Muscle of leg (tissue), 11 donors: Measurements from ENCODE around the gene PTPRT. TPM values are rescaled to one million over a fixed set of nuclear protein-coding genes. Genes with fewer than 3 reads are reported as not detected.

Experiments used
- DNase-seq: peaks from one replicate; pipeline ENCODE4 v3.0.0; 2013
- H3K27ac ChIP-seq: one replicate; pipeline ENCODE4 v1.5.1; 2013; ENCODE audit warnings: mild to moderate bottlenecking, low read length, control low read depth
- H3K27me3 ChIP-seq: one replicate; pipeline ENCODE4 v1.6.1; 2013; ENCODE audit warnings: low read length; ENCODE audit not compliant: control insufficient read depth, insufficient read depth
- H3K36me3 ChIP-seq: one replicate; pipeline ENCODE4 v1.6.1; 2013; ENCODE audit warnings: low read length; ENCODE audit not compliant: control insufficient read depth, insufficient read depth
- H3K4me1 ChIP-seq: one replicate; pipeline ENCODE4 v1.6.1; 2013; ENCODE audit warnings: low read length; ENCODE audit not compliant: control insufficient read depth, insufficient read depth
- H3K4me3 ChIP-seq: one replicate; pipeline ENCODE4 v1.5.1; 2013; ENCODE audit warnings: low read length, control low read depth
- H3K9me3 ChIP-seq: replicated peaks from 2 replicates; pipeline ENCODE4 v1.6.1; 2013; ENCODE audit warnings: low read depth, low read length; ENCODE audit not compliant: control insufficient read depth
- WGBS: methylation state at CpG from one replicate; pipeline ENCODE4 v1.1.5; 2013; ENCODE audit warnings: missing lambda C conversion rate; ENCODE audit not compliant: insufficient coverage; 5-methylcytosine and 5-hydroxymethylcytosine counted together
- polyA plus RNA-seq, 8 donors: library from polyadenylated mRNA; unstranded; fragments of 120-200 nt; gene quantifications; one replicate each; pipeline versions ENCODE4 v1.2.1 to v1.2.3, GENCODE V29; 2013; ENCODE audit warnings: inconsistent platforms in 1 of 8, low replicate concordance in 1 of 8; ENCODE audit not compliant: insufficient read length in 8 of 8, insufficient read depth in 1 of 8
- total RNA-seq: library from RNA; stranded (reverse); fragments of 120-200 nt; gene quantifications from one replicate; pipeline ENCODE4 v1.2.4, GENCODE V29; 2013

PTPRT gene
- total and polyA plus RNA-seq, 9 donors = 0.10 to 0.94 (median 0.51) TPM

DNA sequence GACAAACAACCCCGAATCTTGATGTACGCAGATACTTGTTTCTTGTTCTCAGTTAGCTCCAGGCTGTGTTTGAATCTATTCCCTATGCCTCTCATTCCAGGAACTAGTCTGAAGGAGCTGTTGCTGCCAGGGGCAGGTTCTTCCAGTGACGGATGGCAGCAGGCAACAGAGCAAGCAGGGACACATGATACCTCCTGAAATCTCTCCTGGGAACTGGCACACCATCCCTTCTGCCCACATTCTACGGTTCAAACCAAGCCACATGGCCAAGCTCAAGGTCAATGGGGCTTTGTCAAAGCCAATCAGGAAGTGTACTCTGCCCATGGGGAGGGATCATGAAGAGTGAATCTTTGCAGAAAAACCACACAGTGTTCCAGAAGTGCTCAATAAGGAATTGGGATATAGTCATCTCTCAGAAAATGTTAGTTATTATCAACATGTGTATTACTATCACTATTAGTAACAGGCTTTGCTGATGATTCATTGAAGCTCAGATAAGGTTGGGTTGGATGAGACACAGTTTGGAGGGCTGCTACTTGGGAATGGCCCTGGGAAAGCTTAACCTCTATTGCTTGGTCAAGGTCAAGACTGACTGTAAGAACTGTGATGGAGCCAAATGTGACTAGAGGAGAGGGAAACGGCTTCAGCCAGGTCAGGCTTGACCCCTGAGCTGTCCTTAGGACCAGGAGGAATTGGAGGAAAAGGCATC lies 454.9 kb downstream of the PTPRT start:
- H3K4me3 ChIP-seq = no peak overlapping the region
- no peaks in the 10 kb centered on the region for H3K36me3 ChIP-seq
- WGBS = 64% methylated on average over 3 of the region's 5 CpGs
- H3K4me1 ChIP-seq = peaks cover under 1% of the 10 kb centered on the region
- no peaks in the 10 kb centered on the region for H3K9me3 ChIP-seq
- peak; percentile 16 for DNase-seq
- H3K27me3 ChIP-seq = no peaks in the 10 kb centered on the region
- no peak overlapping the region for H3K27ac ChIP-seq

DNA sequence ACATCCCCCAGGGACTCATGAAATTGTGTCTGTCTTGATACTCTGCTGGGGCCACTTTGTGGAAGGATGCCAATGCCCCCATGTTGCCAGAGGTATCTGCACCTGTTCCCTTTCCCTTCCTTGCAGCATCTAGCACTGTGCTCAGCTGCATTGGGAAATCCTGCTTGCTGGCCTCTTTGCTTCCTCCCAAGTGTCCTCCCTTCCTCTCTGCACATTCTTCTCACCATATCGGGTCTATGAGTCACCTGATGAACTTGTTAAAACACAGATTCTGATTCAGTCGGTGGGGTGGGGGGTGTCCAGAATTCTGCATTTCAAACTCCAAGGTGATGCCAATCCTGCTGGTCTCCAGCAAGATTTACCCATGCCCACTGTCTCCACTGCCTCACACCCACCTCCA lies 467.8 kb downstream of the PTPRT start:
- H3K27ac ChIP-seq = no peak overlapping the region
- no peaks in the 10 kb centered on the region for H3K9me3 ChIP-seq
- no peaks in the 10 kb centered on the region for H3K27me3 ChIP-seq
- H3K36me3 ChIP-seq = no peaks in the 10 kb centered on the region
- H3K4me3 ChIP-seq = no peak overlapping the region
- no peak for DNase-seq
- no peaks in the 10 kb centered on the region for H3K4me1 ChIP-seq
- no CpG with 5 or more reads among the region's 2 CpGs for WGBS

DNA sequence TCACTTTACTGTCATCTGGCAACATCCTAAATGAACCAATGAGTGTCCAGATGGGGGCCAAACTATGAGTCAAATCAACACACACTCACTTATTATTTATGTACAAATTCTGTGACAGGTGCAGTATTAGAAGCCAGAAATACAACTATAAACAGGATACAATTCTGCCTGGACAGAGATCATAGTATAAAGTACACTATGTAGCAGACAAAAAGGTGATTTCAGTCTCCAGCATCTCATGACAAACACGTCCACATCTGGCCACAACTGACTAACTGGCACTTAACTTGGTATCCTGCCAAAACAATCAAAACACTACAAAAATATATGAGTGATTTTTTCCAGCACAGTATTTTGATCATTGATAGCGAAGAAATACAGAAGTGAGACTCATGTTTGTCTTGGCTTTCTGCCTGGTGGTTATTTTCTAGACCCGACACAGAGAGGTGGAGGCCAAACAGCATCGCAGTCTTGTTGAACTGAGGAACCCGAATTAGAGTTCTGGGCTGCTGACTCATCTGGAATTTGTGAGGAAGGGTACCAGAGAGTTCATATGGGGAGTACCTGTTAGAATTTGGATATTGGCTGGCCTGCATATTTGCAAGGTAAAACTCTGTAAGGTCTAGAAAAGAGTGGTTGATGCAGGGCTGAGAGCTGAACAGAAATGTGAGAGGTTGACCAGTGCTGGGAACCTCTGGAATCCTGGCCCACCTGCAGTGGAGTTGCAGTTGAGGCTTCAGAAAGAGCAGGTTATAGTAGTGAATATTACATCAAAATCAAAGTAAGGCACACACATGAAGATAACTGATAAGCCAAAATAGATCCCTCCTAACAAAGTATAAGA lies 475.2 kb downstream of the PTPRT start:
- Histone ChIP-seq H3K27me3 (no peaks in the 10 kb centered on the region), H3K36me3 (no peaks in the 10 kb centered on the region), H3K9me3 (peaks cover 6% of the 10 kb centered on the region), H3K4me1 (no peaks in the 10 kb centered on the region), H3K4me3 (no peak overlapping the region), H3K27ac (no peak overlapping the region)
- 74% methylated on average over 3 of the region's 5 CpGs for WGBS
- DNase-seq = no peak

DNA sequence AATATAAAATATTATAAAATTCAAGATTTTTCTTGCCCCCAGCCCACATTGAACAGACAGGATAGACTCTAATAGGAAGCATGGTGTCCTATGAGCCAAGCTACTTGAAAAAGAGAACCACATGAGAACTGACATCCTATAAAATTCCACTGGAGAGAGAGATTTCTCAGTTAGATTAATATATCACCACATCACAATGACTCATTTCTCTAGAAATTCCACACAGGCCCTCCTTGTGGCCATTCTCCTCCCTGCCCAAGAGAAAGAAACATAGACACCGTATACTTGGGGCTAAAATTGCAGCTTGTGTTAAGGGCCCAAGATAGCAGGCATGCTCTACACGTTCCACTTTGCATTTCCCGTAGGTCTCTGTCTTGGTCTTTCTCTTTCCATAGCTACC lies 481.4 kb downstream of the PTPRT start:
- no peaks in the 10 kb centered on the region for H3K36me3 ChIP-seq
- no peaks in the 10 kb centered on the region for H3K4me1 ChIP-seq
- H3K4me3 ChIP-seq = no peak overlapping the region
- WGBS = 100% methylated on average over 1 of the region's 3 CpGs
- H3K9me3 ChIP-seq = peaks cover 6% of the 10 kb centered on the region
- no peak for DNase-seq
- no peak overlapping the region for H3K27ac ChIP-seq
- no peaks in the 10 kb centered on the region for H3K27me3 ChIP-seq

DNA sequence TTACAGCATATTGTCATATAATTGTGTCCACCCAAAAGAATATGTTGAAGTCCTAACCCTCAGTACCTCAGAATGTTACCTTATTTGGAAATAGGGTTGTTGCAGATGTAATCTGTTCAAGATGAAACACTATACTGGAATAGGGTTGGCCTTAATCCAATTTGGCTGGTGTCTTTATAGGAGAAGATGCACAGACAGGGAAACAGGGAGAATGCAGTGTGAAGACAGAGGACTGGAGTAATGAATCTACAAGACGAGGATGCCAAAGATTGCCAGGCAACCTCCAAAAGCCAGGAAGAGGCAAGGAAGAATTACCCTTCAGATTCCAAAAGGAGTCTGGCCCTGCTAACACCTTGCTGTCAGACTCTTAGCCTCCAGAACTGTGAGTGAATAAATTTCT lies 482.9 kb downstream of the PTPRT start:
- H3K4me1 ChIP-seq = no peaks in the 10 kb centered on the region
- 22% methylated on average over 1 of the region's 1 CpG for WGBS
- peaks cover 6% of the 10 kb centered on the region for H3K9me3 ChIP-seq
- DNase-seq = peak; percentile 20
- H3K27me3 ChIP-seq = no peaks in the 10 kb centered on the region
- no peak overlapping the region for H3K4me3 ChIP-seq
- no peaks in the 10 kb centered on the region for H3K36me3 ChIP-seq
- H3K27ac ChIP-seq = no peak overlapping the region

DNA sequence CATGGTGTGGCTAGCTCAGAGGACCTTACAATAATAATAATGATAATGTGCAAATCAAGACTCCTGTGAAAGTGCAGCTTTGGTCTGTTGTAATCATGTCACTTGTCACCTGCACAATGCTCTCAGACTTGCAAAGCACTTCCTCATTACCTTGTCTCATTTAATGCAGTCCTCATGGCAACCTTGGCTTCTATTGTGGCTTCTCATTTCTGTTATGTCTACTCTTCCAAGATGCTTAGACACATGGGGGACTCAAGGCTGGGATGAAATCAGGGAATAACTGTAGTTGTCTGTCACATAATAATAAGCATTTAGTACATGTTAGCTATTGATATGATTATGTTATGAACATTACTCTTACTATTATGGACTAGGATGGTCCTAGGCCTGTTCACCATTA lies 484.2 kb downstream of the PTPRT start:
- Histone ChIP-seq H3K27me3 (no peaks in the 10 kb centered on the region), H3K4me3 (no peak overlapping the region), H3K9me3 (peaks cover 5% of the 10 kb centered on the region), H3K27ac (no peak overlapping the region), H3K36me3 (no peaks in the 10 kb centered on the region), H3K4me1 (no peaks in the 10 kb centered on the region)
- DNase-seq = no peak

DNA sequence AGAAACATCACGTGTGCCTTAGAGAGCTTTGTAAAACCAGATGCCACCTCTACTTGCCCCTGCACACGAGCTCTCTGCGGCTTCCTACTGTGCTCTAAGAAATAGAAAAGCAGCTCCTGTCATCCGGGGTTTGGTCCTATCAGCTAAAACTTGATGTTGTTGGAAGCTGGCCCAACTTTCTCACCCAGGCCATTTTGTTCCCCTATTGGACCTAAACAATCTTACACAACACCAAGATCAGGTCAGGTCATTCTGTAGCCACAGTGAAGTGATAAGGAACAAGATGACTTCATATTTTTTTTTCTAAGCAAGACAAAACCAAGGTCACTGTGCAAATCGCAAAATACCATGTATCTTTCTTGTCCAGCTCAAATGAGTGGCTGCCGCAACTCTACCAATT lies 486.0 kb downstream of the PTPRT start:
- WGBS = 93% methylated on average over 3 of the region's 6 CpGs
- H3K9me3 ChIP-seq = no peaks in the 10 kb centered on the region
- H3K4me1 ChIP-seq = no peaks in the 10 kb centered on the region
- no peaks in the 10 kb centered on the region for H3K27me3 ChIP-seq
- no peaks in the 10 kb centered on the region for H3K36me3 ChIP-seq
- no peak for DNase-seq
- no peak overlapping the region for H3K4me3 ChIP-seq
- no peak overlapping the region for H3K27ac ChIP-seq

DNA sequence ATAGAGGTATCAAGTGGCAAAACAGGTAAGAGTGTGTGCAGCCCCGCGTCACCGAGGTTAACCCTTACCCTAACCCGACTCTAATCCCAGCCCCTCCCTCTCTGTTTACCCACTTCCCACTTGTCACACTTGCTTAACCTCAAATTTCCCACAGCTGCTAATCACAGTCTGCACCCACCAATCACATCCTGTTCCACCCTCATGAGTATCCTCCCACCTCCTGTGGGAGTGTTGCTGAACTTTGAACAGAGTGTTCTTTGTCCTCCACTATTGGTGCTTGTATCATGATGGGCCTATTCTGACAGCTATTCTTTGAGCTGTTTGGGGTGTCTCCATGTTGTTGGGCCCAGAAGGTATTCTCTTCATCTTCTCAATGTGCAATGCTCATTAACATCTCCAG lies 487.8 kb downstream of the PTPRT start:
- DNase-seq = no peak
- Histone ChIP-seq H3K27me3 (no peaks in the 10 kb centered on the region), H3K9me3 (no peaks in the 10 kb centered on the region), H3K4me3 (no peak overlapping the region), H3K36me3 (no peaks in the 10 kb centered on the region), H3K4me1 (no peaks in the 10 kb centered on the region), H3K27ac (no peak overlapping the region)
- no CpG with 5 or more reads among the region's 4 CpGs for WGBS

DNA sequence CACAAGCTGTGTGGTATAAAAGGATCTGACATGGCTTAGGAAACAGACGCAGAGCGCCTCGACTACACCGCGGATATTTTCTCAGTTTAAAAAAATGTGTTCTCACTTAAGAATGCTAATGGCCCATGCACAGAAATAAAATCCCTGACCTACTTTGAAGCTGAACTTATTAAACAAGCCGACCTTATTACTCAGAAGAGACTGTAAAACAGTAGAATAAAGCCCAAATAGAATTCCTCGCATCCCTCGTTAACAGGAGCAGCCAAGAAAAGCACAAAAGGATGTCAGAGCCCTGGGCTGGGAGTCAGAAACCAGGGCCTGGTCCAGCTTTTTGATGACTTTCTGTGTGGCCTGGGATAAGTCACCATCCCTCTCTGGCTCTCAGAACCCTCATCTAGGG lies 489.3 kb downstream of the PTPRT start:
- no peaks in the 10 kb centered on the region for H3K9me3 ChIP-seq
- no peaks in the 10 kb centered on the region for H3K36me3 ChIP-seq
- no peaks in the 10 kb centered on the region for H3K27me3 ChIP-seq
- DNase-seq = peak; percentile 8
- H3K27ac ChIP-seq = no peak overlapping the region
- 30% methylated on average over 3 of the region's 8 CpGs for WGBS
- no peak overlapping the region for H3K4me3 ChIP-seq
- no peaks in the 10 kb centered on the region for H3K4me1 ChIP-seq

DNA sequence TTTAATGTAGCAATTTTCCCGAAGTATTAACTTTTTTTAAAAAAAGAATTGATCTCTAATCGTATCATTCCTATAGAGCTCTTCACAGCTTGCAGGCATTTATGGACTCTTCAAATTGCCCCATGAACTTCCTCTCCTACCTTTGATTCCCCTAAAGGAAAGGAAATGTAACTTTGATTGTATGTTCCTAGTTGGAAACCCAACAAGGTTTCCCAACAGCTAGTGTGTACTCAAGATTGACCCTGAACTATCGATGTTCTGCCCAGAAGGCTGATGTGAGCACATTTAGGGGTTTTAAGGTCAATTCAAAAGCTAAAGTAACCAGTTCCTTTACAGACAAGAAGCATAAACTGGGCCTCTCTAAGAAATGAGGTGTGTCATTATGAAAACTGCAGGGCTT lies 491.7 kb downstream of the PTPRT start:
- no peaks in the 10 kb centered on the region for H3K4me1 ChIP-seq
- no peaks in the 10 kb centered on the region for H3K9me3 ChIP-seq
- DNase-seq = no peak
- H3K36me3 ChIP-seq = no peaks in the 10 kb centered on the region
- H3K4me3 ChIP-seq = no peak overlapping the region
- 100% methylated on average over 1 of the region's 3 CpGs for WGBS
- no peak overlapping the region for H3K27ac ChIP-seq
- H3K27me3 ChIP-seq = no peaks in the 10 kb centered on the region
